ENCODE data around the gene FKBP1A.

Gene FKBP1A

DNA sequence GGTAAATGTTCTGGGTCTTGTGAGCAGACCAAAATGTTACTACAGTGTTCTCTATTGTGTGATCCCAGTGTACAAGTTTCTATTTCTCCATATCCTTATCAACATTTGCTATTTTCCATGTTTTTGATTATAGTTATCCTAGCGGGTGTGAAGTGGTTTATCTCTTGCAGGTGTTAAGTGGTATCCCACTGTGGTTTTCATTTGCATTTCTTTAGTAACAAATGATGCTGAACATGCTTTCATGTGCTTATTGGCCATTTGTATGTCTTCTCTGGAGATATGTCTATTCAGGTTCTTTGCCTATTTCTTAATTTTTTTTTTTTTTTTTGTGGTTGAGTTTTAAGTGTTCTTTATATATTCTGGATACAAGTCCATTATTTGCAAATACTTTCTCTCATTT lies 38.3 kb upstream of the FKBP1A start:
- Histone ChIP-seq H3K27me3 (ENCODE audit: control insufficient read depth, insufficient read depth, low read length) (no peaks in the 10 kb centered on the region), H3K79me2 (no peaks in the 10 kb centered on the region), H3K9ac (no peak overlapping the region), H3K27ac (no peak overlapping the region), H3K9me3 (ENCODE audit: control insufficient read depth, low read length) (no peaks in the 10 kb centered on the region), H3K4me1 (no peaks in the 10 kb centered on the region), H3K4me2 (ENCODE audit: low read length) (no peak overlapping the region), H3K36me3 (ENCODE audit: control insufficient read depth, insufficient read depth, low read length) (no peaks in the 10 kb centered on the region), H3K4me3 (ENCODE audit: low read depth, low read length) (no peak overlapping the region), H2AFZ (no peak overlapping the region)
- TF ChIP-seq, protein P1, sequence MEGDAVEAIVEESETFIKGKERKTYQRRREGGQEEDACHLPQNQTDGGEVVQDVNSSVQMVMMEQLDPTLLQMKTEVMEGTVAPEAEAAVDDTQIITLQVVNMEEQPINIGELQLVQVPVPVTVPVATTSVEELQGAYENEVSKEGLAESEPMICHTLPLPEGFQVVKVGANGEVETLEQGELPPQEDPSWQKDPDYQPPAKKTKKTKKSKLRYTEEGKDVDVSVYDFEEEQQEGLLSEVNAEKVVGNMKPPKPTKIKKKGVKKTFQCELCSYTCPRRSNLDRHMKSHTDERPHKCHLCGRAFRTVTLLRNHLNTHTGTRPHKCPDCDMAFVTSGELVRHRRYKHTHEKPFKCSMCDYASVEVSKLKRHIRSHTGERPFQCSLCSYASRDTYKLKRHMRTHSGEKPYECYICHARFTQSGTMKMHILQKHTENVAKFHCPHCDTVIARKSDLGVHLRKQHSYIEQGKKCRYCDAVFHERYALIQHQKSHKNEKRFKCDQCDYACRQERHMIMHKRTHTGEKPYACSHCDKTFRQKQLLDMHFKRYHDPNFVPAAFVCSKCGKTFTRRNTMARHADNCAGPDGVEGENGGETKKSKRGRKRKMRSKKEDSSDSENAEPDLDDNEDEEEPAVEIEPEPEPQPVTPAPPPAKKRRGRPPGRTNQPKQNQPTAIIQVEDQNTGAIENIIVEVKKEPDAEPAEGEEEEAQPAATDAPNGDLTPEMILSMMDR (IDR thresholded peaks at IDR 0.05) = no peak

DNA sequence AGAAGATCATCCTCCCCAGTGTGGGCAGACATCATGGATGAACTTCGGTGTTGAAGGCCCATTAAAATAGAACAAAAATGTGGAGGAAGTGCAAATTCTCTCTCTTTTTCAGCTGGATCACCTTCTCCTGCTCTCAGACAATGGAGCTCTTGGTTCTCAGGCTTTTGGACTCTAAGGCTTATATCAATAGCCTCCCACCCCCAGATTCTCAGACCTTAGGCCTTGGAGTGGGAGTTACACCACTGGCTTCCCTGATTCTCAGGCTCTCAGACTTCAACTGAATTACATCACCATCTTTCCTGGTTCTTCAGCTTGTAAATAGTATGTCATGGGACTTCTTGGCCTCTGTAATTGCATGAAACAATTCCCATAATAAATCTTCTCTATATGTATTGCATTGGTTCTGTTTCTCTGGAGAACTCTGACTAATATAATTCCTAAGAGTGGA lies 37.2 kb upstream of the FKBP1A start:
- no peaks in the 10 kb centered on the region for H3K79me2 ChIP-seq
- H3K9ac ChIP-seq = no peak overlapping the region
- H3K4me3 ChIP-seq (ENCODE audit: low read depth, low read length) = no peak overlapping the region
- no peaks in the 10 kb centered on the region for H3K36me3 ChIP-seq (ENCODE audit: control insufficient read depth, insufficient read depth, low read length)
- no peak overlapping the region for H3K27ac ChIP-seq
- H3K9me3 ChIP-seq (ENCODE audit: control insufficient read depth, low read length) = no peaks in the 10 kb centered on the region
- no peaks in the 10 kb centered on the region for H3K4me1 ChIP-seq
- no peaks in the 10 kb centered on the region for H3K27me3 ChIP-seq (ENCODE audit: control insufficient read depth, insufficient read depth, low read length)
- TF ChIP-seq, protein P1 (IDR thresholded peaks at IDR 0.05) = no peak
- no peak overlapping the region for H3K4me2 ChIP-seq (ENCODE audit: low read length)
- no peak overlapping the region for H2AFZ ChIP-seq

DNA sequence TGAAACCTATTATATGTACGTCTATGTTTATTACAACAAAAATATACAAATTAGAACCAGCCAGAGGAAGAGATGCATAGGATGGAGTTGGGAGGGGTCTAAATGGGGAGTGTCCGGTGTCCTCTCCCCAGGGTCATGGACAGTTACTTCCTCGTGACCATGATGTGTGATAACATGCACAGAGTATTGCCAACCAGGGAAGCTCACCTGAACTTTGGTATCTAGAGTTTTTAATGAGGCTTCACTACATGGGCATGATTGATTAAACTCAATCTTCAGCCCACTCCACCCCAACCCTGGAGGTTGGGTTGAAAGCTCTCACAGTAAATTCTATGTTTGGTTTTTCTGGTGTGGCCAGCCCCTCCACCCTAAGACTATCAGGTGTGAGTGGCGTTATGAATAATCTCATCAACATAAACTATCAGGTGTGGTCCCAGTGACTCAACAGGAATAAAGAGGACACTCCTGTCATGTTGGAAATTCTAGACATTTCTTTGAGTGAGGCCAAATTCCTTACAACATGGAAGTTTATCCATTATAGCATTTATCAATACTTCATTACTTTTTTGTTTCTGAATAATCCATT lies 36.4 kb upstream of the FKBP1A start:
- no peak overlapping the region for H3K27ac ChIP-seq
- TF ChIP-seq, protein P1 (IDR thresholded peaks at IDR 0.05) = no peak
- no peak overlapping the region for H3K4me3 ChIP-seq (ENCODE audit: low read depth, low read length)

DNA sequence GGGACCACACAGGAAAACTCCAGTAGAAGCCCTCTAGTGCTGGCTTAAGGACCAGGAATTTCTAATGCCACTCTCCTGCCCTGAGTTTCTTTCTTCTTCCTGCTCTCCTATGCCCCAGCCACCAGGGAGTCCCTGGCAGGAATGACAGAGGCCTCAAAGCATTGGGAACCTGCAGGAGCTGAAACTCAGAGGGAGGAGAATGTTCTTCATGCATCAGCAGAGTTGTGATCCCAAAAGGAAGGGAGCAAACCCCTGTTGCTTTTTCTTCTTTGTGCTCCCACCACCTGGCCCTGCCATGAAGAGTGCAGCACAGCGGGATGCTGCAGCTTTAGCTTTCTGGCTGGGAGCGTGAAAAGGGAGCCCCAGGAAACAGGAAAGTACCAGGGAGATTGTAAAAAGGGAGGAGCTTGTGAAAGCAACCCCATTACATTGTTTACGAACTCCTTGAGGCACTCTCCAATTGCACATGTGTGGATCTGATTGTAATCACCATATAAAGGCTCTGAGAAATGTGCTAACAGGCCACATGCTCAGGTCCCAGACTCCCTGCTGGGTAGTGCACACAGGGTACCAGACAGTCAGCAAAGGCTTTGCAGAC lies 34.7 kb upstream of the FKBP1A start:
- H3K79me2 ChIP-seq = no peaks in the 10 kb centered on the region
- H3K4me3 ChIP-seq (ENCODE audit: low read depth, low read length) = no peak overlapping the region
- no peak overlapping the region for H3K4me2 ChIP-seq (ENCODE audit: low read length)
- no peaks in the 10 kb centered on the region for H3K9me3 ChIP-seq (ENCODE audit: control insufficient read depth, low read length)
- H3K9ac ChIP-seq = no peak overlapping the region
- no peaks in the 10 kb centered on the region for H3K27me3 ChIP-seq (ENCODE audit: control insufficient read depth, insufficient read depth, low read length)
- no peak overlapping the region for H3K27ac ChIP-seq
- no peak overlapping the region for H2AFZ ChIP-seq
- TF ChIP-seq, protein P1 (IDR thresholded peaks at IDR 0.05) = no peak
- H3K36me3 ChIP-seq (ENCODE audit: control insufficient read depth, insufficient read depth, low read length) = no peaks in the 10 kb centered on the region
- H3K4me1 ChIP-seq = no peaks in the 10 kb centered on the region

More for the DNA sequence above, 36.4 kb upstream of the FKBP1A start:
- H3K27me3 ChIP-seq (ENCODE audit: control insufficient read depth, insufficient read depth, low read length) = no peaks in the 10 kb centered on the region
- H3K79me2 ChIP-seq = no peaks in the 10 kb centered on the region
- no peak overlapping the region for H3K9ac ChIP-seq
- no peaks in the 10 kb centered on the region for H3K36me3 ChIP-seq (ENCODE audit: control insufficient read depth, insufficient read depth, low read length)
- no peak overlapping the region for H3K4me2 ChIP-seq (ENCODE audit: low read length)
- no peaks in the 10 kb centered on the region for H3K9me3 ChIP-seq (ENCODE audit: control insufficient read depth, low read length)
- H3K4me1 ChIP-seq = no peaks in the 10 kb centered on the region
- H2AFZ ChIP-seq = no peak overlapping the region

All from parathyroid adenoma (tissue), 2 donors.